HepG2 (cell line): Measurements from ENCODE around the gene GGT1. TPM values are rescaled to one million over a fixed set of nuclear protein-coding genes. Genes with fewer than 3 reads are reported as not detected.

ENCODE experiments used
- ERF ChIP-seq: IDR thresholded peaks from 2 replicates; pipeline ENCODE4 v1.6.1; 2018; ENCODE audit warnings: missing biosample characterization, missing genetic modification reagents
- GATAD2A ChIP-seq: IDR thresholded peaks from 2 replicates; pipeline ENCODE4 v1.6.1; 2016
- HDAC2 ChIP-seq: sonication (generic); formaldehyde crosslinking; IDR thresholded peaks from 2 replicates; pipeline ENCODE4 v1.4.0; 2020; ENCODE audit warnings: missing genetic modification reagents
- KMT2A ChIP-seq: sonication (generic); formaldehyde crosslinking; IDR thresholded peaks from 2 replicates; pipeline ENCODE4 v1.4.0; 2020; ENCODE audit warnings: missing genetic modification reagents
- LCORL ChIP-seq, 2 experiments: fragments of 450-650 bp in 1 of 2; sonication (generic) in 1 of 2; formaldehyde crosslinking in 1 of 2; IDR thresholded peaks; 2 replicates each; pipeline versions ENCODE4 v1.5.0 to v1.6.1; 2017 to 2020; ENCODE audit warnings: antibody characterized with exemption in 1 of 2, missing genetic modification reagents in 1 of 2
- MXD3 ChIP-seq: IDR thresholded peaks from 2 replicates; pipeline ENCODE4 v1.6.1; 2016; ENCODE audit warnings: mild to moderate bottlenecking, missing biosample characterization, missing genetic modification reagents
- NCOA2 ChIP-seq: sonication (generic); formaldehyde crosslinking; IDR thresholded peaks from 2 replicates; pipeline ENCODE4 v1.8.0; 2022; ENCODE audit warnings: inconsistent platforms
- NKX3-1 ChIP-seq: sonication (generic); formaldehyde crosslinking; IDR thresholded peaks from 2 replicates; pipeline ENCODE4 v1.5.0; 2020; ENCODE audit warnings: missing genetic modification reagents
- RARA ChIP-seq: IDR thresholded peaks from 2 replicates; pipeline ENCODE4 v1.6.1; 2016; ENCODE audit warnings: missing genetic modification reagents, missing compliant biosample characterization
- SALL1 ChIP-seq: sonication (generic); formaldehyde crosslinking; IDR thresholded peaks from 2 replicates; pipeline ENCODE4 v1.8.0; 2022; ENCODE audit warnings: mild to moderate bottlenecking, missing genetic modification reagents
- SIX4 ChIP-seq: sonication (generic); formaldehyde crosslinking; IDR thresholded peaks from 2 replicates; pipeline ENCODE4 v1.4.0; 2020; ENCODE audit warnings: missing genetic modification reagents
- XRCC5 ChIP-seq: fragments of 200-400 bp; formaldehyde crosslinking; optimal IDR thresholded peaks from 2 replicates; pipeline ENCODE3; 2017; ENCODE audit warnings: mild to moderate bottlenecking, low read length
- YEATS2 ChIP-seq: sonication (generic); formaldehyde crosslinking; IDR thresholded peaks from 2 replicates; pipeline ENCODE4 v1.4.0; 2020; ENCODE audit warnings: missing genetic modification reagents, borderline replicate concordance
- ZNF264 ChIP-seq: sonication (generic); formaldehyde crosslinking; IDR thresholded peaks from 2 replicates; pipeline ENCODE4 v1.4.0; 2020; ENCODE audit warnings: missing genetic modification reagents
- polyA plus RNA-seq, 8 experiments: library from polyadenylated mRNA; depleted of rRNA in 3 of 8; stranded (reverse) in 7 of 8; unstranded in 1 of 8; fragments of >200 nt; fragmentation: Illumina TruSeq in 4 of 8; extraction: Trizol in 4 of 8; gene quantifications; 2 replicates each; pipeline versions ENCODE4 v1.2.1 to v1.2.3, GENCODE V29; 2011 to 2016; ENCODE audit warnings: low read depth in 4 of 8, missing spikeins in 1 of 8, mixed read lengths in 1 of 8; ENCODE audit not compliant: insufficient read depth in 1 of 8
- total RNA-seq, 5 experiments: library from RNA; depleted of rRNA; stranded (reverse); fragments of >200 nt; fragmentation: Illumina TruSeq; extraction: Trizol; gene quantifications; 2 replicates each; pipeline ENCODE4 v1.2.3, GENCODE V29; 2016; ENCODE audit warnings: low read depth in 1 of 5
- TF ChIP-seq, protein P1 (sequence below): sonication (generic); formaldehyde crosslinking; IDR thresholded peaks from 2 replicates; pipeline ENCODE4 v1.5.0; 2020; ENCODE audit warnings: missing genetic modification reagents

Gene GGT1
- total and polyA plus RNA-seq, 2 of the 13 experiments (the other 11 are each of a cell fraction or from before 2014, with no cell fraction given), result 29.9 to 103 TPM

GRCh38 chr22:24564376-24565058 is 38.5 kb upstream of the GGT1 start (continued):
- TF ChIP-seq, protein P1, sequence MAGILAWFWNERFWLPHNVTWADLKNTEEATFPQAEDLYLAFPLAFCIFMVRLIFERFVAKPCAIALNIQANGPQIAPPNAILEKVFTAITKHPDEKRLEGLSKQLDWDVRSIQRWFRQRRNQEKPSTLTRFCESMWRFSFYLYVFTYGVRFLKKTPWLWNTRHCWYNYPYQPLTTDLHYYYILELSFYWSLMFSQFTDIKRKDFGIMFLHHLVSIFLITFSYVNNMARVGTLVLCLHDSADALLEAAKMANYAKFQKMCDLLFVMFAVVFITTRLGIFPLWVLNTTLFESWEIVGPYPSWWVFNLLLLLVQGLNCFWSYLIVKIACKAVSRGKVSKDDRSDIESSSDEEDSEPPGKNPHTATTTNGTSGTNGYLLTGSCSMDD, result no peak
- TF ChIP-seq HDAC2 (CRISPR knock-in tag) (peak; percentile 23; the same call in 1 of the 2 replicates), GATAD2A (CRISPR knock-in tag) (peak; percentile 60), NCOA2 (CRISPR knock-in tag) (0 out of 2 replicates have a peak, but pooled peaks have one; percentile 35), YEATS2 (peak; percentile 40; the same call in 1 of the 2 replicates), NKX3-1 (no peak), SIX4 (CRISPR knock-in tag) (peak; percentile 87), SALL1 (CRISPR knock-in tag) (peak; percentile 71), RARA (CRISPR knock-in tag) (peak; percentile 35; the same call in 1 of the 2 replicates), ZNF264 (CRISPR knock-in tag) (no peak), ERF (CRISPR knock-in tag) (no peak), LCORL (IDR thresholded peaks at IDR 0.05) (peak; percentile 63), LCORL (CRISPR knock-in tag; IDR thresholded peaks at IDR 0.05) (peak; percentile 70; the same call in 1 of the 2 replicates), MXD3 (no peak), XRCC5 (peak; percentile 31), KMT2A (CRISPR knock-in tag) (0 out of 2 replicates have a peak, but pooled peaks have one; percentile 22)
